A549 (cell line): ENCODE data around the gene FLNB. TPM values are rescaled to one million over a fixed set of nuclear protein-coding genes. Genes with fewer than 3 reads are reported as not detected.

ENCODE experiments used
- ATAC-seq, 2 experiments: fragments of 200-7000 bp in 1 of 2; fragments of >200 bp in 1 of 2; cut with Nextera tagmentation in 1 of 2; cut with Tn5 transposase in 1 of 2; 3 replicates each; pipeline versions ENCODE4 v1.8.0 to v1.9.1; 2018 to 2020; ENCODE audit warnings: mild to moderate bottlenecking in 1 of 2, moderate library complexity in 1 of 2
- CTCF ChIA-PET: fragments of 300-600 bp; sonication (Branson Sonifier 250); formaldehyde crosslinking; extraction: SDS; loops from one replicate; lab custom pipeline; 2021; ENCODE audit warnings: antibody characterized with exemption, inconsistent platforms; lab: Yijun Ruan, JAX
- POLR2A ChIA-PET: fragments of 350-600 bp; formaldehyde crosslinking; extraction: SDS; loops from one replicate; lab custom pipeline; 2021; ENCODE audit warnings: antibody characterized with exemption, inconsistent platforms; lab: Yijun Ruan, JAX
- DNase-seq, 2 experiments: peaks; one replicate each; pipeline versions ENCODE4 v3.0.0 to v3.0.0-alpha.2; 2011 to 2016; ENCODE audit warnings: low read depth in 1 of 2, low spot score in 1 of 2
- FAIRE-seq: peaks from 2 replicates; lab custom pipeline; 2011; peaks lifted over from hg19 to GRCh38; lab: Jason Lieb, UNC
- H3K27ac ChIP-seq, 2 experiments: fragments of >200 bp; sonication (Bioruptor Twin); formaldehyde crosslinking; 3 replicates each; pipeline ENCODE4 v1.5.1; 2016 to 2017
- H3K4me1 ChIP-seq: fragments of >200 bp; sonication (Bioruptor Twin); formaldehyde crosslinking; 3 replicates; pipeline ENCODE4 v1.6.1; 2016
- H3K4me2 ChIP-seq: fragments of >200 bp; sonication (Bioruptor Twin); formaldehyde crosslinking; 3 replicates; pipeline ENCODE4 v1.6.1; 2016
- H3K4me3 ChIP-seq: fragments of >200 bp; sonication (Bioruptor Twin); formaldehyde crosslinking; 3 replicates; pipeline ENCODE4 v1.5.1; 2016
- H3K9me3 ChIP-seq: fragments of >200 bp; sonication (Bioruptor Twin); formaldehyde crosslinking; 3 replicates; pipeline ENCODE4 v1.6.1; 2016
- BCL3 ChIP-seq: fragments of >200 bp; sonication (Bioruptor Twin); formaldehyde crosslinking; IDR thresholded peaks from 3 replicates; pipeline ENCODE4 v1.6.1; 2016
- BHLHE40 ChIP-seq: IDR thresholded peaks from 2 replicates; pipeline ENCODE4 v1.6.1; 2012; ENCODE audit warnings: low read depth, low read length, inconsistent platforms
- CHD2 ChIP-seq: fragments of 150-350 bp; IDR thresholded peaks from 2 replicates; pipeline ENCODE4 v1.6.1; 2014; ENCODE audit warnings: low read length; ENCODE audit not compliant: partially characterized antibody
- CHD4 ChIP-seq: fragments of 200-600 bp; sonication (generic); IDR thresholded peaks from 2 replicates; pipeline ENCODE4 v1.6.1; 2016; ENCODE audit warnings: antibody characterized with exemption, mild to moderate bottlenecking, borderline replicate concordance
- CTCF ChIP-seq: fragments of >200 bp; sonication (Bioruptor Twin); formaldehyde crosslinking; IDR thresholded peaks from 3 replicates; pipeline ENCODE4 v1.5.1; 2016
- E2F6 ChIP-seq: IDR thresholded peaks from 2 replicates; pipeline ENCODE4 v1.6.1; 2012; ENCODE audit warnings: low read depth, borderline replicate concordance
- EP300 ChIP-seq, 2 experiments: fragments of >200 bp; sonication (Bioruptor Twin); formaldehyde crosslinking; IDR thresholded peaks; 2 replicates in 1 of 2; 3 replicates in 1 of 2; pipeline ENCODE4 v1.6.1; 2016 to 2017
- FOSB ChIP-seq: fragments of 250-450 bp; sonication (Bioruptor Pico); IDR thresholded peaks from 2 replicates; pipeline ENCODE4 v1.5.0; 2020; ENCODE audit warnings: mild to moderate bottlenecking, moderate library complexity
- HDAC2 ChIP-seq: fragments of 200-600 bp; sonication (generic); IDR thresholded peaks from 2 replicates; pipeline ENCODE4 v1.6.1; 2016
- HEYL ChIP-seq: fragments of 250-450 bp; sonication (Bioruptor Pico); IDR thresholded peaks from 2 replicates; pipeline ENCODE4 v1.8.0; 2021; ENCODE audit warnings: mild to moderate bottlenecking, moderate library complexity
- JUNB ChIP-seq: fragments of >200 bp; sonication (Bioruptor Twin); formaldehyde crosslinking; IDR thresholded peaks from 2 replicates; pipeline ENCODE4 v1.6.1; 2016
- KDM1A ChIP-seq: fragments of 200-600 bp; sonication (generic); IDR thresholded peaks from 2 replicates; pipeline ENCODE4 v1.6.1; 2016; ENCODE audit warnings: low read depth, mild to moderate bottlenecking
- MAX ChIP-seq: IDR thresholded peaks from 2 replicates; pipeline ENCODE4 v1.6.1; 2012
- MYC ChIP-seq: IDR thresholded peaks from 2 replicates; pipeline ENCODE4 v1.6.1; 2012; ENCODE audit warnings: mild to moderate bottlenecking, inconsistent platforms, low read length, improper control_type of control experiment, borderline replicate concordance
- PHF8 ChIP-seq: fragments of 200-600 bp; sonication (generic); IDR thresholded peaks from 2 replicates; pipeline ENCODE4 v1.6.1; 2016; ENCODE audit warnings: low read depth, mild to moderate bottlenecking, antibody characterized with exemption, moderate library complexity, borderline replicate concordance
- POLR2A ChIP-seq: IDR thresholded peaks from 2 replicates; pipeline ENCODE4 v1.6.1; 2012; ENCODE audit warnings: mild to moderate bottlenecking, low read length
- POLR2AphosphoS2 ChIP-seq: conservative IDR thresholded peaks from 2 replicates; pipeline ENCODE4 v1.6.1; 2012; ENCODE audit warnings: low read length, improper control_type of control experiment, inconsistent platforms
- RCOR1 ChIP-seq: fragments of 150-350 bp; IDR thresholded peaks from 2 replicates; pipeline ENCODE4 v1.6.1; 2014; ENCODE audit warnings: antibody characterized with exemption, low read length, low read depth
- RFX5 ChIP-seq: fragments of 450-650 bp; IDR thresholded peaks from 2 replicates; pipeline ENCODE4 v1.7.1; 2014; ENCODE audit warnings: antibody characterized with exemption, mild to moderate bottlenecking, moderate library complexity
- SREBF2 ChIP-seq: fragments of 450-650 bp; IDR thresholded peaks from 2 replicates; pipeline ENCODE4 v1.6.1; 2014; ENCODE audit warnings: mild to moderate bottlenecking, moderate library complexity
- TFCP2L1 ChIP-seq: fragments of 250-450 bp; sonication (Bioruptor Pico); IDR thresholded peaks from 2 replicates; pipeline ENCODE4 v1.5.0; 2021; ENCODE audit warnings: mild to moderate bottlenecking
- USF2 ChIP-seq: fragments of 450-650 bp; IDR thresholded peaks from 2 replicates; pipeline ENCODE4 v1.6.1; 2014; ENCODE audit warnings: antibody characterized with exemption
- ZFP36 ChIP-seq: fragments of 450-650 bp; IDR thresholded peaks from 2 replicates; pipeline ENCODE4 v1.6.1; 2014; ENCODE audit warnings: borderline replicate concordance; ENCODE audit not compliant: partially characterized antibody
- WGBS: methylation state at CpG from one replicate; pipeline ENCODE4 v1.1.6; 2017; ENCODE audit errors: missing lambda C conversion rate; 5-methylcytosine and 5-hydroxymethylcytosine counted together
- polyA plus RNA-seq, 4 experiments: library from polyadenylated mRNA; depleted of rRNA in 3 of 4; stranded (reverse); fragments of >200 nt; fragmentation: RNase III in 1 of 4; extraction: RNeasy Plus Mini Kit Qiagen cat#74134 plus additional on column Dnase treatment in 1 of 4; gene quantifications; 2 replicates in 3 of 4; 3 replicates in 1 of 4; pipeline ENCODE4 v1.2.3, GENCODE V29; 2011 to 2017

The FLNB gene
- polyA plus RNA-seq, 2 of the 4 experiments (the other 2 are of a cell fraction), result 235 to 439 TPM

- no peak for FAIRE-seq
- H3K27ac ChIP-seq, result peak overlapping the region; percentile 92 to 98
- ChIA-PET CTCF (interaction anchor here (1.0 to 1.6 kb wide), 4 partner anchors 9 to 103 kb away, joined by 3 to 7 read pairs (median 4); partner anchors contain the start of gene FLNB), POLR2A (no interaction called here)
- ATAC-seq, result no peak
- DNase-seq, result no peak
- peak overlapping the region; percentile 62 for H3K4me2 ChIP-seq
- 21% methylated on average over 4 of the region's 4 CpGs for WGBS
- H3K4me1 ChIP-seq, result peaks cover 89% of the 10 kb centered on the region
- no peak overlapping the region for H3K4me3 ChIP-seq
- TF ChIP-seq USF2 (no peak), RFX5 (no peak), PHF8 (no peak), BCL3 (no peak), POLR2A (no peak), MYC (no peak)
- TF ChIP-seq, all 56 proteins: peak for 0
- no peaks in the 10 kb centered on the region for H3K9me3 ChIP-seq
These were observed 36.2 kb upstream of the FLNB start for GRCh38 chr3:57971975-57972374.

- WGBS, result 10% methylated on average over 9 of the region's 9 CpGs
- H3K4me1 ChIP-seq, result peaks cover 89% of the 10 kb centered on the region
- ChIA-PET CTCF (interaction anchor here (1.0 to 1.6 kb wide), 4 partner anchors 9 to 102 kb away, joined by 3 to 7 read pairs (median 4); partner anchors contain the start of gene FLNB), POLR2A (no interaction called here)
- H3K9me3 ChIP-seq, result no peaks in the 10 kb centered on the region
- H3K27ac ChIP-seq, result peak overlapping the region; percentile 92 to 98
- peak overlapping the region; percentile 62 for H3K4me2 ChIP-seq
- no peak overlapping the region for H3K4me3 ChIP-seq
- ATAC-seq, result peak; percentile 17 to 20; a peak in 5 of 6 replicates
- TF ChIP-seq E2F6, result peak; percentile 31; the same call in 1 of the 2 replicates
- TF ChIP-seq POLR2AphosphoS2, result no peak
- TF ChIP-seq MAX, result peak; percentile 48
- FAIRE-seq, result no peak
- DNase-seq, result peak in 1 of 2 experiments; percentile 73
These were observed 35.6 kb upstream of the FLNB start for GRCh38 chr3:57972531-57973111.

- CTCF ChIA-PET, result interaction anchor here (1.0 to 4.3 kb wide), 6 partner anchors 12 to 43 kb away, joined by 3 to 18 read pairs (median 6); partner anchors contain the start of gene FLNB
- ATAC-seq, result no peak
- no peak for FAIRE-seq
- peak overlapping the region; percentile 62 for H3K4me2 ChIP-seq
- peaks cover 95% of the 10 kb centered on the region for H3K4me1 ChIP-seq
- peak overlapping the region; percentile 92 to 98 for H3K27ac ChIP-seq
- POLR2A ChIA-PET, result interaction anchor here (0.5 kb wide), 1 partner anchor 777 kb away, joined by 9 read pairs; no protein-coding TSS in a partner anchor
- no peaks in the 10 kb centered on the region for H3K9me3 ChIP-seq
- 79% methylated on average over 13 of the region's 13 CpGs for WGBS
- no peak for DNase-seq
- no peak for TF ChIP-seq EP300 (IDR thresholded peaks at IDR 0.05)
- no peak for TF ChIP-seq ZFP36
- peak; percentile 78; the same call in 1 of the 2 replicates for TF ChIP-seq HDAC2
- TF ChIP-seq KDM1A, result peak; percentile 88
- peak; percentile 71; the same call in 1 of the 2 replicates for TF ChIP-seq CHD4
- TF ChIP-seq CHD2, result no peak
- no peak for TF ChIP-seq USF2
- TF ChIP-seq BHLHE40, result no peak
- TF ChIP-seq POLR2AphosphoS2, result no peak
- no peak for TF ChIP-seq CTCF
- no peak for TF ChIP-seq HEYL (CRISPR knock-in tag)
- TF ChIP-seq JUNB, result no peak
- TF ChIP-seq SREBF2, result no peak
- no peak for TF ChIP-seq FOSB
- no peak for TF ChIP-seq RCOR1
- TF ChIP-seq TFCP2L1, result no peak
- TF ChIP-seq, all 56 proteins: peak for 3
- H3K4me3 ChIP-seq, result 0 out of 3 replicates have a peak overlapping the region, but pooled peaks have one; percentile 21
These were observed 34.3 kb upstream of the FLNB start for GRCh38 chr3:57973715-57974477.
